ENCODE measurements around the gene SUPT7L. TPM values are rescaled to one million over a fixed set of nuclear protein-coding genes. Genes with fewer than 3 reads are reported as not detected.
A peak's percentile ranks its signal among the peaks of the same experiment; 100 is the strongest.
"Not testable (repeated sequence)": the region's sequence is repeated elsewhere in the genome, so short reads cannot be mapped to it uniquely, and the experiment has no call there.

The SUPT7L gene
- polyA plus RNA-seq, 1 donor from 2014 or later: 95.8 TPM

GRCh38 chr2:27683390-27684071, 20.1 kb upstream of the SUPT7L start:
- TF ChIP-seq, protein P1, sequence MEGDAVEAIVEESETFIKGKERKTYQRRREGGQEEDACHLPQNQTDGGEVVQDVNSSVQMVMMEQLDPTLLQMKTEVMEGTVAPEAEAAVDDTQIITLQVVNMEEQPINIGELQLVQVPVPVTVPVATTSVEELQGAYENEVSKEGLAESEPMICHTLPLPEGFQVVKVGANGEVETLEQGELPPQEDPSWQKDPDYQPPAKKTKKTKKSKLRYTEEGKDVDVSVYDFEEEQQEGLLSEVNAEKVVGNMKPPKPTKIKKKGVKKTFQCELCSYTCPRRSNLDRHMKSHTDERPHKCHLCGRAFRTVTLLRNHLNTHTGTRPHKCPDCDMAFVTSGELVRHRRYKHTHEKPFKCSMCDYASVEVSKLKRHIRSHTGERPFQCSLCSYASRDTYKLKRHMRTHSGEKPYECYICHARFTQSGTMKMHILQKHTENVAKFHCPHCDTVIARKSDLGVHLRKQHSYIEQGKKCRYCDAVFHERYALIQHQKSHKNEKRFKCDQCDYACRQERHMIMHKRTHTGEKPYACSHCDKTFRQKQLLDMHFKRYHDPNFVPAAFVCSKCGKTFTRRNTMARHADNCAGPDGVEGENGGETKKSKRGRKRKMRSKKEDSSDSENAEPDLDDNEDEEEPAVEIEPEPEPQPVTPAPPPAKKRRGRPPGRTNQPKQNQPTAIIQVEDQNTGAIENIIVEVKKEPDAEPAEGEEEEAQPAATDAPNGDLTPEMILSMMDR (IDR thresholded peaks at IDR 0.05; ENCODE audit: poor library complexity, severe bottlenecking): peak; percentile 96
- TF ChIP-seq SMC3 (conservative IDR thresholded peaks at IDR 0.05; ENCODE audit: poor library complexity) (peak; percentile 79), EP300 (conservative IDR thresholded peaks at IDR 0.05; ENCODE audit: poor library complexity, severe bottlenecking) (no peak), MXI1 (conservative IDR thresholded peaks at IDR 0.05; ENCODE audit: poor library complexity, severe bottlenecking) (no peak), EZH2 (IDR thresholded peaks at IDR 0.05; ENCODE audit: borderline replicate concordance, insufficient read depth, low read length, poor library complexity, severe bottlenecking) (no peak), TAF1 (IDR thresholded peaks at IDR 0.05; ENCODE audit: low read depth) (no peak), RAD21 (conservative IDR thresholded peaks at IDR 0.05) (peak; percentile 71), POLR2AphosphoS5 (IDR thresholded peaks at IDR 0.05) (no peak)
- TF ChIP-seq, protein P2, sequence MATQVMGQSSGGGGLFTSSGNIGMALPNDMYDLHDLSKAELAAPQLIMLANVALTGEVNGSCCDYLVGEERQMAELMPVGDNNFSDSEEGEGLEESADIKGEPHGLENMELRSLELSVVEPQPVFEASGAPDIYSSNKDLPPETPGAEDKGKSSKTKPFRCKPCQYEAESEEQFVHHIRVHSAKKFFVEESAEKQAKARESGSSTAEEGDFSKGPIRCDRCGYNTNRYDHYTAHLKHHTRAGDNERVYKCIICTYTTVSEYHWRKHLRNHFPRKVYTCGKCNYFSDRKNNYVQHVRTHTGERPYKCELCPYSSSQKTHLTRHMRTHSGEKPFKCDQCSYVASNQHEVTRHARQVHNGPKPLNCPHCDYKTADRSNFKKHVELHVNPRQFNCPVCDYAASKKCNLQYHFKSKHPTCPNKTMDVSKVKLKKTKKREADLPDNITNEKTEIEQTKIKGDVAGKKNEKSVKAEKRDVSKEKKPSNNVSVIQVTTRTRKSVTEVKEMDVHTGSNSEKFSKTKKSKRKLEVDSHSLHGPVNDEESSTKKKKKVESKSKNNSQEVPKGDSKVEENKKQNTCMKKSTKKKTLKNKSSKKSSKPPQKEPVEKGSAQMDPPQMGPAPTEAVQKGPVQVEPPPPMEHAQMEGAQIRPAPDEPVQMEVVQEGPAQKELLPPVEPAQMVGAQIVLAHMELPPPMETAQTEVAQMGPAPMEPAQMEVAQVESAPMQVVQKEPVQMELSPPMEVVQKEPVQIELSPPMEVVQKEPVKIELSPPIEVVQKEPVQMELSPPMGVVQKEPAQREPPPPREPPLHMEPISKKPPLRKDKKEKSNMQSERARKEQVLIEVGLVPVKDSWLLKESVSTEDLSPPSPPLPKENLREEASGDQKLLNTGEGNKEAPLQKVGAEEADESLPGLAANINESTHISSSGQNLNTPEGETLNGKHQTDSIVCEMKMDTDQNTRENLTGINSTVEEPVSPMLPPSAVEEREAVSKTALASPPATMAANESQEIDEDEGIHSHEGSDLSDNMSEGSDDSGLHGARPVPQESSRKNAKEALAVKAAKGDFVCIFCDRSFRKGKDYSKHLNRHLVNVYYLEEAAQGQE (IDR thresholded peaks at IDR 0.05; ENCODE audit: borderline replicate concordance): no peak
- no peak overlapping the region for H3K9ac ChIP-seq (ENCODE audit: low read length)
- H3K27ac ChIP-seq (ENCODE audit: low read length): no peak overlapping the region
- H3K9me2 ChIP-seq (ENCODE audit: insufficient read depth, low read length): no peaks in the 10 kb centered on the region
- H4K20me1 ChIP-seq (ENCODE audit: insufficient read depth): no peaks in the 10 kb centered on the region
- no peaks in the 10 kb centered on the region for H3K27me3 ChIP-seq (ENCODE audit: insufficient read depth, low read depth, low read length)
- H3K79me2 ChIP-seq (replicated peaks; ENCODE audit: insufficient read depth, low read length): no peaks in the 10 kb centered on the region
- no peaks in the 10 kb centered on the region for H3K9me3 ChIP-seq (ENCODE audit: low read length)
- H2AFZ ChIP-seq (ENCODE audit: low read depth, low read length): no peak overlapping the region
- H3F3A ChIP-seq (ENCODE audit: insufficient read depth, low read length, poor library complexity, severe bottlenecking): no peaks in the 10 kb centered on the region
- peaks cover 8% of the 10 kb centered on the region for H3K36me3 ChIP-seq (ENCODE audit: insufficient read depth, low read length)
- no peak overlapping the region for H3K4me2 ChIP-seq (ENCODE audit: low read length)
- no peak overlapping the region for H3K4me3 ChIP-seq (ENCODE audit: low read length)

DNA sequence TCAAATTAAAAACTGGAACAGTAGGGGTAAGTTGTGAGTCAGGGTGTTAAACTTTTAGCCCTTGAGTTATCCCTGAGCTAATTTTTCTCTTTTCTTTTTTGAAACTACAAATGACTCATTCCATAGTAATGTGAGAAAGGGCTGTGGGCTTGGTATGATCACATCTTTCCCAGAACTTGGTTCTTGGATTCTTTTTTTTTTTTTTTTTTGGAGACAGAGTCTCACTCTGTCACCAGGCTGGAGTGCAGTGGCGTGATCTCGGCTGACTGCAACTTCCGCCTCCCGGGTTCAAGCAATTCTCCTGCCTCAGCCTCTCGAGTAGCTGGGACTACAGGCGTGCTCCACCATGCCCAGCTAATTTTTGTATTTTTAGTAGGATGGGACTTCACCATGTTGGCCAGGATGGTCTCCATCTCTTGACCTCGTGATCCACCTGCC, 18.9 kb upstream of the SUPT7L start:
- H3K79me2 ChIP-seq (replicated peaks; ENCODE audit: insufficient read depth, low read length); H3K27me3 ChIP-seq (ENCODE audit: insufficient read depth, low read depth, low read length); H4K20me1 ChIP-seq (ENCODE audit: insufficient read depth); H3K9me3 ChIP-seq (ENCODE audit: low read length); H3K4me3 ChIP-seq (ENCODE audit: low read length); H3K9me2 ChIP-seq (ENCODE audit: insufficient read depth, low read length); H3K27ac ChIP-seq (ENCODE audit: low read length); H3F3A ChIP-seq (ENCODE audit: insufficient read depth, low read length, poor library complexity, severe bottlenecking); H2AFZ ChIP-seq (ENCODE audit: low read depth, low read length); H3K36me3 ChIP-seq (ENCODE audit: insufficient read depth, low read length); H3K4me2 ChIP-seq (ENCODE audit: low read length); H3K9ac ChIP-seq (ENCODE audit: low read length): not testable (repeated sequence)
